GM12872 (cell line): ENCODE results near the gene CACNA2D3.

ENCODE experiments used
- TF ChIP-seq, protein P1 (sequence below): IDR thresholded peaks from 3 replicates; pipeline ENCODE4 v1.5.1; 2011; ENCODE audit warnings: low read depth, mild to moderate bottlenecking, low read length, moderate library complexity; ENCODE audit not compliant: insufficient read depth

CACNA2D3 gene

DNA sequence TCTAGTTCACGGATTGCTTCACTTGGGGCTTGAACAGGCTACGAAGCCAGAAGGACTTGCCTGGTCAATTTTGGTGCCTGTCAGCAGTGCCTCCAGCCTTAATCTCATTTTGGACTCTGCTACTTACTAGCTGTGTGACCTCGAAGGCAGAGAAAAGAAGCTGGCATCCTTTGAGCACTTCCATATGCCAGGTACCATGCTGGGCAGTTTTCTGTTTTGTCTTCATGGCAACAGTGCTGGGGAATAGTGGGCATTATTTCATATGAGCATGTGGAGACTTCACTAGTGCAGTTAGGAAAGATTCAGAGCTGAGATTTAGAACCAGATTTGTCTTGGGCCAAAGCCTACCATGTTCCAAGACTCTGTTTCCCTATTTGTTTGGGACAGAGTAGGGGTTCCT, 713.3 kb downstream of the CACNA2D3 start:
- TF ChIP-seq, protein P1, sequence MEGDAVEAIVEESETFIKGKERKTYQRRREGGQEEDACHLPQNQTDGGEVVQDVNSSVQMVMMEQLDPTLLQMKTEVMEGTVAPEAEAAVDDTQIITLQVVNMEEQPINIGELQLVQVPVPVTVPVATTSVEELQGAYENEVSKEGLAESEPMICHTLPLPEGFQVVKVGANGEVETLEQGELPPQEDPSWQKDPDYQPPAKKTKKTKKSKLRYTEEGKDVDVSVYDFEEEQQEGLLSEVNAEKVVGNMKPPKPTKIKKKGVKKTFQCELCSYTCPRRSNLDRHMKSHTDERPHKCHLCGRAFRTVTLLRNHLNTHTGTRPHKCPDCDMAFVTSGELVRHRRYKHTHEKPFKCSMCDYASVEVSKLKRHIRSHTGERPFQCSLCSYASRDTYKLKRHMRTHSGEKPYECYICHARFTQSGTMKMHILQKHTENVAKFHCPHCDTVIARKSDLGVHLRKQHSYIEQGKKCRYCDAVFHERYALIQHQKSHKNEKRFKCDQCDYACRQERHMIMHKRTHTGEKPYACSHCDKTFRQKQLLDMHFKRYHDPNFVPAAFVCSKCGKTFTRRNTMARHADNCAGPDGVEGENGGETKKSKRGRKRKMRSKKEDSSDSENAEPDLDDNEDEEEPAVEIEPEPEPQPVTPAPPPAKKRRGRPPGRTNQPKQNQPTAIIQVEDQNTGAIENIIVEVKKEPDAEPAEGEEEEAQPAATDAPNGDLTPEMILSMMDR, result no peak

DNA sequence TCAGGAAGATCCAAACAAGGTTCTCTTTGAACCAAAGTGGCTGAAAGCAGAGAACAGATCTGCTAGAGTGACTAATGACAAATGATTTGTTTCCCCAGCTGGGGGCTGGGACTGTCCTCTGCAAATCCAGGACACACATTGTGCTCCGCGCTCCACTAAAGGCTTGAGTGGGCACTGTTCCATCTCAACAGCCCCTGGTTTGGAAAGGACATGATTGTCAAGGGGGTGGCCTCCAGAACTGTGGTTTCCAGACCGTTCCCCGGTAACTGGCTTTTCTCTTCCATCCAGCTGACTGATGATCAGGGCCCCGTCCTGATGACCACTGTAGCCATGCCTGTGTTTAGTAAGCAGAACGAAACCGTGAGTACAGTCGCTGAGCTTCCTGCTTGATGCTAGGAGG, 714.5 kb downstream of the CACNA2D3 start:
- TF ChIP-seq, protein P1, result no peak

DNA sequence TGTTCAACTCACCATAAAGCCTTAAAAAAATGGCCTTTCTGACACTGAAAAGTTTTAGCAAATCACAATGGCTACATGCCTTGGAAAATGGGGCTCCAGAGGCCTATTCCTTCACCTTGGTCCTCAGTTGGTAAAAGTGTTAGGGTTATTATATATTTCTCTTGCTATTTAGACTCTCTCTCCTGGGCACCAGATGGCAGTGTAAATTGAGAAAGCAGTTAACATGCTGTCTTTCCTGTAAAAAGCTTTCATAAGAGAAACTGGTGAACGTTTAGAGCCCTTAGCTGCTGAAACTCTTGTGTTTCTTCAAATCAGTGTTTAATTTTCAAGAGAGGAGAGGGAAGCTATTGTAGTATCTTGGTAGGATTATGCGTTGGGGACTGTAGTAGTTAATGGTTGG, 715.6 kb downstream of the CACNA2D3 start:
- TF ChIP-seq, protein P1, result no peak

DNA sequence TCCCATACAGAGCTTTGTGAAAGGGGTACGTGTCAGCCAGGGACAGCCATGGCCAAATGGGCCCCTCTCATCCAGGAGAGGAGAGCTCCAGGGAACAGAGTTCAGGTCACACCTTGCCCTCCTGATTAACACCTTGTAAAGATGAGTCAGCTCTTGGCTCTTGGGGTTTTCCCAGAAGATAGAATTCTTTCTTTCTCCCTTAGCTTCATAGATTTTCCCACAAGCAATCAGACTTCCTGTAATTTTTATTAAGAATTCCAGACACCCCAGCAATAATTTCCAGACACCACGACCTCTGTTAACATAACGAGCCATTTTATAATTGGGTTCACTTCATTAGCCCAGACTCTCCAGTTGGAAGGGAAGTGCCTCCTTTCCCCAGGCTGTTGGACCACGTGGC, 719.1 kb downstream of the CACNA2D3 start:
- TF ChIP-seq, protein P1, result no peak

DNA sequence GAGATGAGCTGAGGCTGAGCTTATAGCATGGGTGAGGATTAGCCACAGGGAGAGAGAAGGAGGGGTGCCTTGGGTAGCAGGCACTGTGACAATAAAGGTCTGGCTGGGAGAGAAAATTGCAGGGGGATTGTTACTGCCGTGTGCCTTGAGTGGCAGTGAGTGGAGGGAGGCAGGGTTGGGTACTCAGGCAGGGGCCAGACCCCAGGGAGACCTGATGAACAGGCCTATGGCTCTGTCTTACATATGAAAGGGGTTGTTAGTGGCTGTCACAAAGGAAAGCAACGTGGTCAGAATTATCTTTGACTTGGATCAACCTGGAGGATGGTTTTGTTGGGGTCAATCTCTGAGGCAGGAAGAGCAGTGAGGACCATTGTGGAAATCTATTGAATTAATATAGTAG, 721.0 kb downstream of the CACNA2D3 start:
- TF ChIP-seq, protein P1, result no peak

DNA sequence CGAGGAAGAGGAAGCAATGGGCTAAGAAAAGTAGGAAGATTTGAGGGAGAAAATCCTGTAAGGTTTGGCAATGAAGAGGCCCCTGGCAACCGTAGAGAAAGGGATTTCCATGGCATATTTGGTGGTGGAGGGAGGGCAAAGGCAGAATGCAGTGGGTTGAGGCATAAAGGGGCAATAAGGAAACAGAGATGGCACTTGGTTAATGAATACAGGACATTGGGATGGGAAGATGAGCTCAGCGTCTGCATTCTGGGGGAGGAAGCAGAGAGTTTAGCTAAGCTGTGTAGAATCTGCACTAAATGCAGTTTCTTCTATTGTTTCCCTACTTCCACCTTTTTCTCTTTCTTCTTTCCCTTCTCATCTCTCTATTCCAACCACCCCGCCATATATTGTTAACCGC, 721.9 kb downstream of the CACNA2D3 start:
- TF ChIP-seq, protein P1, result no peak

DNA sequence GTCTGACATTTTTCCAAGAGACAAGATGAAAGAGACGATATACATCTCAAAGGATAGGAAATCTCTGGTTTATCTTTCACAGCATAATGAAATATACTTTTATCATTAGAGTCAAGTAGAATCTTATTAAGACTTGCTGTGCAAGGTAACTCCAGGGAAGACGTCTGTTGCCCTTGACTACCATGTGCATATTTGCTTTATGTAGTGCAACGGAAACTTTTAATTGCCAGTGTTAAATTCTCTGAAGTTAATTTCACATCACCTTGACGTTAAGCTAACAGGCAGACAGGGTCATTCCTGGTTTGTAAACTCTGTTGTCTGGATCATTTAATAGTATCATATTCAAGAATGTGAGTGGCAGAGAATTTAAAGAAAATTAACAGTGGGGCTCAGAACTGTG, 722.7 kb downstream of the CACNA2D3 start:
- TF ChIP-seq, protein P1, result no peak

DNA sequence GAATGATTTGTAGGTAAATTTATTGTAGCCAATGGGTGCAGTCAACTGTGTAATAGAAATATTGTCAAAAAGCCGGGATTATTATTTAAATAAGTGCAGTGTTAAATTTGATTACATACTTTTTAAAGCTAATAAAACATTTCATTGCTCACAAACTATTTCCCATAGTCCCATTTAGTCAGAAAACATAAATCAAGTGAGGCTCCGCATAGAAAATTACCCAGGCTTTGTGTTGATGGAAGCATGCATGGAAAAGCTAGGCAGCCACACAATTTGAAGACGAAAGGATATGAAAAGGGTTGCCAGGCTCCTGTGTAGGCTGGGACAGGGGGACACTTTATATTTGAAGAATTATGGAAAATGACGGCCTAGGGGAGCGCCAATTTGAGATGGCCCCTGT, 723.2 kb downstream of the CACNA2D3 start:
- TF ChIP-seq, protein P1, result no peak
